Right hindlimb (tissue), 1 donor: ENCODE results near the gene PTCH2.
"Not testable (repeated sequence)": the region's sequence is repeated elsewhere in the genome, so short reads cannot be mapped to it uniquely, and the experiment has no call there.

ENCODE experiments used
- DNase-seq: peaks from one replicate; pipeline ENCODE4 v3.0.0-alpha.2; 2018

The PTCH2 gene

DNA sequence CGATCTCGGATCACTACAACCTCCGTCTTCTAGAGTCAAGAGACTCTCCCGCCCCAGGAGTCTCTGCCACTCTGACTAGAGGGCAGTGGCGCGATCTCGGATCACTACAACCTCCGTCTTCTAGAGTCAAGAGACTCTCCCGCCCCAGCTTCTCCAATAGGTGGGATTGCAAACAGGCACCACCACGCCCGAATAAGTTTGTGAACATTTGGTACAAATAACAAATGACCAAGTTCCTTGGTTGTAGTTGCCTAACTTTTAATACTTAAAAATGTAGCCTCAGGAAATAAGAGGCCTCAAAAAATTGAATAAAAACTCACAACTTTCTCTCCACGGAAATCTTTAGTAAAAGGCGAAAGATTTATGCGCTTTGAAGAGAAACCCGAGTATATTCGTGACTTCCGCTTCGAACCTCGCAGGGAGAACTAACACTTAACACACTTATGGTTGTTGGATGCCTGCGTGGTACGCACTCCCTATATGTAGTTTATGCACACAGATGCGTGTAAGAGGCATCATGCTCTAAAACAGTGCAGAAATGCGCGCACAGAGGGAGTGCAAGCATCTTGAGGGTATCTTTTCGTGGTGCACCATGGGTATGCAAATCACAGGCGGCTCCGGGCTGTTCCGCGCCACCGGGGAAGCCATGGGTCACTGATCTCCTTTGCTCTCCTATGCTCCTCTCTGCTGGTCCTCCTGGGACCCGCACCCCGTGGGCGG lies 23.3 kb downstream of the PTCH2 start:
- peak; percentile 85 for DNase-seq

DNA sequence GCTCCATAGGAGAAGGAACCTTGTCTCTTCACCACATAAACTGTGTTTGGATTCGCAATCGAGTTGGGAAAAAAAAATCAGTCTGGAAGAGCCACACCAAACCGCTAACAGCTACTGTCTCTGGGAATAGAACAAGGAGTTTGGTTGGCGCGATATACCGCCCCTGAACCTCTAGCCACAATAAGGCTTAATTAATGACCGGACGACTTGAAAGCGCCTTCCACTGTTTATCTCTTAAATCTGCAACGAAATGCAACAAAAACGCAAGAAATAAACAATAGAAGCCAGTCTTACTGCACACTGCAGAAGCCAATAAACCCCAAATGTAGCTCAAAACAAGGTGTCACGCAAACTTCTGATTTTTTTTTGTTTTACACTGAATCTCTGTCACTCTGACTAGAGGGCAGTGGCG lies 23.9 kb downstream of the PTCH2 start:
- no peak for DNase-seq

DNA sequence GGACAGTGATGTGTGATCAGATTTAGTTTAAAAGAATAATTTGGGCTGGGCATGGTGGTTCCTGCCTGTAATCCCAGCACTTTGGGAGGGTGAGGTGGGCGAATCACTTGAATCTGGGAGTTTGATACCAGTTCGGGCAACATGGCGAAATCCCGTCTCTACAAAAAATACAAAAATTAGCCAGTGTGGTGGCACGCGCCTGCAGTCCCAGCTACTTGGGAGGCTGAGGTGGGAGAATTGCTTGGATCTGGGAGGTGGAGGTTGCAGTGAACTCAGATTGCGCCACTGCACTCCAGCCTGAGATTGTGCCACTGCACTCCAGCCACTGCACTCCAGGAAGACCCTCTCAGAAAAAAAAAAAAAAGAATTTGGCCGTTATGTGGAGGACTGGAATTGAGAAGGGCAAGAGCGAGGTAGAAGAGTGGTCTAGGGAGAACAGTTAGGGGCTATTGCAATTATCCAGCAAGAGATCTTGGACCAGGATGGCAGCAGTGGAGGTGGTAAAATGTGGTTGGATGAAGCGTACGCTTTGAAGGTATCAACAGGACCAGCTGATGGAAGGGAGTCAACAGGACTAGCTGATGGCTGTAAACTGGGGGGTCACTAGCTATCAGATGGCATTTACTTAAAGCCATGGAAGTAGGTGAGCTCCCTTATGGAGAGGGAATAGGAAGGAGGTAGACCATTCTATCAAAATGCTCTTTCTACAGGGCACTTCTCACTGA lies 25.1 kb downstream of the PTCH2 start:
- DNase-seq, result no peak

DNA sequence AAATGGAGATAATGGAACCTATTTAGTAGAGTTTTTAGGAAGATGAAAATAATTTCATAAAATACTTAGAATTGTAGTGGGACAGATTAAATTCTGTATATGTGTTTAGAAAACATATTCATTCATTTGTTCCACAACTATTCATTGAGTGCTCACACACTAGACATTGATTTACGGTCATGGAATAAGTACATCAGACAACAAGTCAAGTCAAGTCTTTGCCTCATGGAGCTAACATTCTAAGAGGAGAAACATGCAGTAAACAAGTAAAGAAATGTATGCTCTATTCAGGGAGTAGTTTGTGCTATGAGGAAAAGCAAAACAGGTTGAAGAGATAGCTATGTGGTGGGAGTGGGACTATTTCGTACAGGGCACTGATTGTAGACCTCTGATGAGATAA lies 25.7 kb downstream of the PTCH2 start:
- DNase-seq, result no peak

DNA sequence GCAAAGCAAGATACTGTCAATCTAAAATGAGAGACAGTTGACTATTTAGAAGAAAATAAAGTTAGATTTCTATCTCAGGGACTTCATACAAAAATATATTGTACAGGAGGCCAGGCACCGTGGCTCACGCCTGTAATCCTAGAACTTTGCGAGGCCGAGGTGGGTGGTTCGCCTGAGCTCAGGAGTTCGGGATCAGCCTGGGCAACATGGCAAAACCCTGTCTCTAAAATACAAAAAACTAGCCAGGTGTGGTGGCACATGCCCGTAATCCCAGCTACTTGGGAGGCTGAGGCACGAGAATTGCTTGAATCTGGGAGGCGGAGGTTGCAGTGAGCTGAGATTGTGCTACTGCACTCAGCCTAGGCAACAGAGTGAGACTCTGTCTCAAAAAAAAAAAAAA lies 27.1 kb downstream of the PTCH2 start:
- DNase-seq, result not testable (repeated sequence)

DNA sequence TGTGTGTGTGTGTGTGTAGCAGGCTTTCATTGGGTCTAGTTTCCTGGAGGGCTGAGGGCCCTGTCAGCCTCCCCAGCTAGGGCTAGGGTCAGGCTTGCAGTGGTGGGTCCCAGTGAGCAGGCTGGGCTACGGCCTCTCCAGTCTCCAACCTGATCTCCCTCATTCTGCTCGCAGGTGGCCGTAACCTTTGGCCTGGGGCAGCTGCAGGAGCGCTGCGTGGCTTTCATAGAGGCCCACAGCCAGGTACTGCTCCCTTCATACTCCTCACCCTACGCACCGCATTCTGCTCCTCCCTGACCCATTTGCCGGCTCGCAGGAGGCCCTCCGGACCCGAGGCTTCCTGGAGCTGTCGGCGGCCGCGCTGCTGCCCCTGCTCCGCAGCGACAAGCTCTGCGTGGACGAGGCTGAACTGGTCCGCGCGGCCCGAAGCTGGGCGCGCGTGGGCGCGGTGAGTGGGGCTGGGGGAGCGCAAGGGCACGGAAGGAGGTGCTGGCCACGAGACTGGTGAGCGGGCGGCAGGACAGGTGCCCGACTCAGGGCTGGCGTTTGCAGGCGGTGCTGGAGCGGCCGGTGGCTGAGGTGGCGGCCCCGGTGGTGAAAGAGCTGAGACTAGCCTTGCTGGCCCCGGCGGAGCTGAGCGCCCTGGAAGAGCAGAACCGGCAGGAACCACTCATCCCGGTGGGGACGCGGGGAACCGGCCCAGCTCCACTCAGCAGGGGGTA lies 30.1 kb downstream of the PTCH2 start:
- peak; percentile 32 for DNase-seq

DNA sequence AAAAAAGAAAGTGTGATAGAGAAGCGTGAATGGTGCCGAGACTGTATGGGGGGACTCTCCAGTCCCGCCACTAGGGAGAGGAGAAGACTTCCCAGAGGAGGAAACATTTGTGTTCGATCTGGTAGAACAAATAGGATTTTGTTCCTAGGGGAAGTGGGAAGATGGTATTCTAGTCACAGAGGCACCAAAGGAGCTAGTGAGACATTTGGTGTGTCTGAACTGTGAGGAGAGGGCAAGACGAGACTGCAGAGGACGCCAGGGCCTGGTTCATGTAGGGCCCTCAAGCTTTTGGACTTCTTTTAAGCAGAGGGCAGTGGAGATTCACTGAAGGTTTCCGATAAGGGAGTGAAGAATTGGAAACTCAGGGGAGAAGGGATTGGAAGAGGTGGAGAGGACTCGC lies 31.8 kb downstream of the PTCH2 start:
- no peak for DNase-seq

DNA sequence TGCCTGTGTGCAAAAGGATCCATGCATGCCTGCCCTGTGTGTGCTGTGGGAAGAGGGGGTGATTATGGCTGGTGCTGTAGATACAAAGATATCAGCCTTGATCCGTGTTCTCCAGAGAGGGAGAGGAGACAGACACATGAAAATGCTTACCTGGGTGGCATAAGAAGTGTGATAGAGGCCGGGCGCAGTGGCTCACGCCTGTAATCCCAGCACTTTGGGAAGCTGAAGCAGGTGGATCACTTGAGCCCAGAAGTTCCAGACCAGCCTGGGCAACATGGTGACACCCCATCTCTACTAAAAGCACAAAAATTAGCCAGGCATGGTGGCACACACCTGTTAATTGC lies 32.3 kb downstream of the PTCH2 start:
- not testable (repeated sequence) for DNase-seq

DNA sequence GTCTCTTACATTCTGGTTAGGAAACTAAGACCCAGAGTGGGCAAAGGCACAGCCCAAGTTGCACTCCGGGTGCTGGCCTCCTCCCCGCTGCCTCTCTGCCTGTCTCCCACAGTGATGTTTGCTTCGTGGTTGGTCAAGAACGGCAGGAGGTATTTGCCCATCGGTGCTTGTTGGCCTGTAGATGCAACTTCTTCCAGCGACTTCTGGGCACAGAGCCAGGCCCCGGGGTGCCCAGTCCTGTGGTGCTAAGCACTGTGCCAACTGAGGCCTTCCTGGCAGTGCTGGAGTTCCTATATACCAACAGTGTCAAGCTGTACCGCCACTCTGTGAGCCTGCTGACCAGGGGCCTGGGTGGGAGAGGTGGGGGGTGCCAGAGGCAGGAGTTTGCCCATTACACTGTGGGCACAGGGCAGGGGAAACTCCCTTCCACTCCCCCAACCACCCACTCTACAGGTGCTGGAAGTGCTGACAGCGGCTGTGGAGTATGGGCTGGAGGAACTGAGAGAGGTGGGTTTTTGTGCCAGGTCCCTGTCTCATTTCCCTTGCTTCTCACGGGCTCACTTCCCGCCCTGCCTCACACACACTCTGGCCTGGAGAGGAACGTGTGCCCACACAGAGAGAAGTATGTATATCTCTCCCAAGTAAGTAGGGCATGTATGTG lies 32.8 kb downstream of the PTCH2 start:
- peak; percentile 26 for DNase-seq

DNA sequence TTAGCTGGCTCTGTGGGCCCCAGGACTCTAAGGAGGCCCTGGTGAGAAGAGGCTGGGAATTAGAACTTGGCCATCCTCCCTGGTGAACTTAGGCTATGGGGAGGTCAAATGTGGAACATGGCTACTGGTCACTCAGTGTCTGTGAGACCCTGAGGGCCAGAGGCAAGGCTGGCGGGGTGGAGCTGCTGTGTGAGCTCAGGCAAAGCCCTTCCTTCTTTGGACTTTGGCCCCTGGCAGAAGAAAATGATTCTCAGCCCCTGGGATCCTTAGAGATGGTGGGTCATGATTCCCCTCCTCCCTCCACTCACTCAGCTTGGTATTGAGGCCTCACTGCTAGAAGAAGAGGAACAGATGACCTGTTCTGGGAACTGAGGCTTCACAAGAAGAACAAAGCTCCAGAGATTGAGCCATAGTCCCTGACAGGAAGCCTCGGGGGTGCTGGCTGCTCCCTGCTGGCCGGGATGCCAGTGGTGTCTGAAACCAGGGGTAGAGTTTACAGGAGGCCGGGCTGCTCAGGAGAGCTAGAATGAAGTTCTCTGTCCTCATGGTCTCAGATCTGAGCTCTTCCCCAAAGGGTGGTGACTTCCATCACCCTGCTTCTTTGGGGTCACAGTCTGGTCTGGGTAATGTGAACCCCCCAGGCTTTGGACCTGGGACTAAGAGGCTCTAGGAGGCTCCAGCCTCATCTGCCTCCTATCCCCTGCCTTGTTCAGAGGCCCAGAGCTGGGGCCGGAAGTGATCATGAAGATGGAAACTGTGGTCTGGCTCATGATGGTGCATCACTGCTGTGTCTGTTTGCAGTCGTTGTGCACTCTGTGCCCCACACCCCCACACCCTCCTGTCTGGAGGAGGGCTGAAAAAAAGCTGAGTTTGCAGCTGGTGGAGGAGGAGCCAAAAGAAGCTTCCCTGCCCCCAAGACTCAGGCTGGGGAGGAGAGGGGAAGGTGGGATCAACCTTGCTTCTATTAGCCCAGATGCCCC lies 33.8 kb downstream of the PTCH2 start:
- peak; percentile 70 for DNase-seq

DNA sequence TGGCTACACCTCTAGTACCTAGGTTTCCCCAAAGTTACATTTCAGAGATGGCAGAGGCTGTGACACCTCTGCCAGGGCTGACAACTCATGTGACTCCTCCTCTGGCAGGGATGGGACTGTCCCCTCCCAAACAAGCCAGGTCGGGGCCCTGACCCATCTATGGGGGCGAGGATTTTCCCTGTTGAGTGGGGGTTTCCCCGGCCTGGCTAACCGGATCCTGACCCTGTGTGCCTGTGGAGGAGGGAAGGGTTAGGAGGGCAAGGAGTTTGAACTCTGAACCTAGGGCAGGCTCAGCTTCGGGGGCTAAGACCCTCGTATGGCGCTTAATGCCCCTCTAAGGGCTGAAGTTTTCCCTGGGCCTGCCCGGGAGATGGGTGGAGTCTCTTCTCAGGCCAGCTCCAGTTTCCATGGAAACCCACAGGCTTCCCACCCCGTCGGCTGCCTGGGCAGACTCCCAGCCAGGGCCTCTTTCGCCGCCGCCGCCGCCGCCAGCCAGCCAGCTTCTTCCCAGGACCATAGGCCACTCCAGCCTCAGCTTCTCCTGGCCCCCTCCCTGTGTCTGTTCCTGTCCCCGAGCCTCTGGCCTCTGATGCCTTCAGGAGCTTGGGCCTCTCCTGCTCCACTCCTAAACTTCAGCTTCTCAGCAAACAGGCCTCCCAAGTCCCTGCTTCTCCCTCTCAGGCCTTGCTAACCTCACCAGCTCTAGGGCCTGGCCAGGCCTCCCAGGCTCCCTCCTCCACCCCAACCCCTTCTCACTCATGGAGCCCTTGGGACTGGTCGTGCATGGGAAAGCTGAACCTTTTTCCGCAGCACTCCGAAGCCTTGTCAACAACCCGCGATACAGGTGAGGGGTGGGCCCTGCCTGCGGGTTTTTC lies 34.8 kb downstream of the PTCH2 start, which contains the start of gene BTBD19:
TSS of gene BTBD19 (plus strand) at position 461 of the 875 bp plus-strand sequence. CDS start at position 759, 298 bp downstream.
- peak; percentile 96 for DNase-seq

DNA sequence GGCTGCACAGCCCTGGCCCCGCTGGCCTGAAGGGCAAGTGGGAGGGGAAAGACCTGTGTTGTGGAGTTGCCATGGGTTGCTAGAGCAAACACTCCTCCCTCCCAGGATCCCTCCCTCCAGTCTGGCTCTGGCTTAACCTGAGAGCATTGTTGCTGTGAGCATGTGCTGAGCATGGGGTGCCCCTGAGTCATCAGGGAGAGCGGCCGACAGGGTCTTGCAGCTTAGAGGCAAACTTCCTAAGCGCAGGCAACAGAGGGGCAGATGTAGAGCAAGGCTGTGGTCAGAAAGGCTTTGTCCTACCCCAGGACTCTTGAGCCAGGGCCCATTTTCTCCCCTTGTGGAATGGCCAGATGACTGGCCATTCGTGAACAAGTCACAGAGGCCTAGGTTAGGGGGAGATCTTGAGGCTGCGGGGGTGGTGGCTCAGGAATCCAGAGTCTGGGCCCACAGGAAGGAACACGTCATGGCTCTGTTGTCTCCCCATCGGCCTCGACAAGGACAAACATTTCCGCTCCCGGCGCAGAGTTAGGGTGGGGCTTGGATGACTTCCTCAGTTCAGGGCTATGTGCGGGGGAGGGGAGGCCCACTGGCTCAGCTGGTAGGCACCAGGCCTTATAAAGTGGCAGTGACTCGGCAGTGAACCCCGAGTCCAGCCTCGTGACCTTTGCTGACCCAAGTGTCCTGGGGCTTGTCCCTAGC lies 35.5 kb downstream of the PTCH2 start:
- DNase-seq, result peak; percentile 96

DNA sequence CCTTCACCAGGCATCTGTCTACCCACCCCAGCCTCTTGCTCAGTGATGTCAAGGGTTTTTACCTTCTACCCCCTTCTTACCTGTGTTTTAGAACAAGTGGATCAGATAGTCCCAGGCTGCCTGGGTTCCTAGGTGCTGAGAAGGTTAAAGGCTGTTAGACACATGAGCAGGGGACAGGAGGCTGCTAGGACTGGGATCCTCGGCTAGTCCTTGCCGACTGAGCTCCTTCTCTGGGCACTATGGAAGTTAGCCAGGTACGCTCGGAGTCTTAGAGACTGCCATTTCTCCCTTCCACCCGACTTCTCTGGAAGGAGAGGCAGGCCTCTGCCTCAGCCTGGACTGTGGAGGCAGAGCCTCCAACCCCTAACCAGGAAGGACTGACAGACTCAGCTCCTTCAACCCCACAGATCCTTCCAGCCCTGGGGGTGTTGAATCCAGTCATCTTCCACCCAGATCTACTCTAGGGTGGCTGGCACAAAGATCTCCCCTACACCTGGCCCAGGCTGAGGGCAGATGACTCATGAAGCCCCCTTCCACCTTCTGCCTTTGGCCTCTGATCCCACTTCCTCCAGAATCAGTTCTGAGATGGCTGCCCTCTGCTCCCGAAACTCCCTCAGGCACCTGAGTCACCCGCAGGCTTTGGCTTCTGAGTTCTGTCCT lies 36.2 kb downstream of the PTCH2 start, which contains the start of gene DYNLT4:
TSS of gene DYNLT4 (minus strand) at position 648 of the 660 bp plus-strand sequence. CDS start 683 bp downstream, outside the sequence.
- no peak for DNase-seq

DNA sequence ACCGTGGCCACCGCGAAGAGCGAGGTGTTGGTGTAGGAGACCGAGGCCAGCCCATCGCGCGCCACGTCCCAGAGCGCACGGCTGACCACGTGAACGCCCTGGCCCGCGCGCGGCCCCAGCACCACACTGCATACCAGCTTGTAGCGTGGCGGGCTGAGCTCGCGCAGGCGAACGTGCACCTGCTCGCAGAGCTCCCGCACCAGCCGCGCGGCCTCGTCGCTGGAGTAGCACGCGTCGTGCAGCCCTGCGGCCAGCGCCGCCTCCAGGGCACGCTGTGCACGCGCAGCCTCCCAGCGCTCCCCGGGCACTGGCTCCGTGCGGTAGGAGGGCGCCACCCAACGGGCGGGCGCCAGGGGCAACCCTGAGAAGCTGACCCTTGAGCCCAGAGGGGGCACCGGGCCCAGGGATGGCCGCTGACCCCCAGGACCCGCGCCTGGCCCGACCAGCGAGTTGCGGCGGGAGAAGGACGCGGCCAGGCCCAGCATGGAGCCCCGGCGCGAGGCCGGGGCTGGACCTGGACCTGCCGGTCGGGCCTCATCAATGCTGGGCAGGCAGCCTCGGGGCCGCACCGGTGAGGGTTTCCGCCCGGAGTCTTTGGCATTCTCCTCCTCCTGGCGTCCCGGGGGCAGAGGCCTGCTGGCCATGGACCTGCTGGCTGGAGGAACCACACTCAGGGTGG lies 36.9 kb downstream of the PTCH2 start:
- peak; percentile 22 for DNase-seq

DNA sequence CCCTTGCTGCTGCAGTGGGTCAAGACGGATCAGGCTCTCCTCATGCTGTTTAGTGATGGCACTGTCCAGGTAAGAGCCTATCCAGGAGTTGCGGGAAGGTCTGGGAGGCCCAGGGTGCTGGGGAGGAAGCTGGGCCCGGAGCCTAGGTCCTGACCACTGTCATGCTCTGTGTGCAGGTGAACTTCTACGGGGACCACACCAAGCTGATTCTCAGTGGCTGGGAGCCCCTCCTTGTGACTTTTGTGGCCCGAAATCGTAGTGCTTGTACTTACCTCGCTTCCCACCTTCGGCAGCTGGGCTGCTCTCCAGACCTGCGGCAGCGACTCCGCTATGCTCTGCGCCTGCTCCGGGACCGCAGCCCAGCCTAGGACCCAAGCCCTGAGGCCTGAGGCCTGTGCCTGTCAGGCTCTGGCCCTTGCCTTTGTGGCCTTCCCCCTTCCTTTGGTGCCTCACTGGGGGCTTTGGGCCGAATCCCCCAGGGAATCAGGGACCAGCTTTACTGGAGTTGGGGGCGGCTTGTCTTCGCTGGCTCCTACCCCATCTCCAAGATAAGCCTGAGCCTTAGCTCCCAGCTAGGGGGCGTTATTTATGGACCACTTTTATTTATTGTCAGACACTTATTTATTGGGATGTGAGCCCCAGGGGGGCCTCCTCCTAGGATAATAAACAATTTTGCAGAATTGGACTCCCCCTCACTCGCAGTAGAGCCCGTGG lies 37.6 kb downstream of the PTCH2 start:
- peak; percentile 17 for DNase-seq

DNA sequence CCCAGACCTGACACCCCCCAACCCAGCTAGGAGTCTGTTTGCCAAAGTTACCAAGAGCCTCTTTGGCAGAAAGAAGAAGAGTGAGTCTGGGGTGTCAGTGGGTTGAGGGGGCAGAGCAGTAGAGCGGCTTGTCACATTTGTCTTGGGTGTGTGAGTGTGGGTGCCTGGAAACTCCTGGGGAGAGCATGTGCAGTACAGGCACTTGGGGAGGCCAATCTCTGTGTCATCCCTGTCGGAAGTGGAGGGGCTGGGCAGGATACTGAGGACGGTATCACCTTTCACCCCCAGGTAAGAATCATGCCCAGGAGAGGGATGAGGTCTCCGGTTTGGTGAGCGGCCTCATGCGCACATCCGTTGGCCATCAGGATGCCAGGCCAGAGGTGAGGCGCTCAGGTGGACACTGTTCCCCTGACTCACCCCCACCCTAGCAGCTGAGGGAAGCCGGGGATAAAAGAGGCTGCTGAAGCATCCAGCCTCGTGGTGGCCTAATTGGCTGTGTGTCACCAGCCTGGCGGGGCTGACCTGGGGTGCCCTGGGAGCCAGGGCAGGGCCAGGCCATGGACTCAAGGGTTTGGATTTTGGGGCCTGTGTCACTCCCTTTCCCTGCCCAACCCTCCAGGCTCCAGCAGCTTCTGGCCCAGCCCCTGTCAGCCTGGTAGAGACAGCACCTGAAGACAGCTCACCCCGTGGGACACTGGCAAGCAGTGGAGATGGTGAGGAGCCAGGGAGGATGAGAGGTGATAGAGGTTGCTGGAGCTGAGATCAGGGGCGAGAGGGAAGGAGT lies 39.5 kb downstream of the PTCH2 start:
- no peak for DNase-seq

DNA sequence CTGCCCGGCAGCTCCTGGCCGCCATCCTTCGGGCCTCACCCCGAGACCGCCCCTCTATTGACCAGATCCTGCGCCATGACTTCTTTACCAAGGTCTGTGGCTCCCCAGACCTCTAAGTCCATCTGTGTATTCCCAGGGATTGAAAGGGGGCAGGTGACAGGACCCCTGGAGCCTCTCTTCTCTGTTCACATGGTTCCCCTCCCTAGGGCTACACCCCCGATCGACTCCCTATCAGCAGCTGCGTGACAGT lies 40.1 kb downstream of the PTCH2 start:
- DNase-seq, result no peak
